ENCODE results near the gene C2CD4C. TPM values are rescaled to one million over a fixed set of nuclear protein-coding genes. Genes with fewer than 3 reads are reported as not detected.

C2CD4C gene
- total and polyA plus RNA-seq, 10 of the 15 experiments (the other 5 are each of a cell fraction or from before 2014, with no cell fraction given): not detected

DNA sequence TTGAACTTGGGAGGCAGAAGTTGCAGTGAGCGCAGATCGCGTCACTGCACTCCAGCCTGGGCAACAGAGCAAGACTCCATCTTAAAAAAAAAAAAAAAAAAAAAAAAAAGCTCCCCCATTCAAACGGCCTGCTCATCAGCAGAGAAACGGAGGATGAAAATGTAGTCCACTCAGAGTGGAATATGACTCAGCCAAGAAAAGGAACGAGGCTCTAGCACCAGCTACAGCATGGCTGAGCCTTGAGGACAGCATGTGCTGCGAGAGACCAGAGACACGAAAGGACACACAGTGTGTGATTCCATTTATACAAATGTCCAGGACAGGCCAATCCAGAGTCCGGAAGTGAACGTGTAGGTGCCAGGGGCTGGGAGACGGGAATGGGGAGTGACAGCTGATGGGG is 46.3 kb downstream of the C2CD4C start (continued):
- TF ChIP-seq, protein P1, sequence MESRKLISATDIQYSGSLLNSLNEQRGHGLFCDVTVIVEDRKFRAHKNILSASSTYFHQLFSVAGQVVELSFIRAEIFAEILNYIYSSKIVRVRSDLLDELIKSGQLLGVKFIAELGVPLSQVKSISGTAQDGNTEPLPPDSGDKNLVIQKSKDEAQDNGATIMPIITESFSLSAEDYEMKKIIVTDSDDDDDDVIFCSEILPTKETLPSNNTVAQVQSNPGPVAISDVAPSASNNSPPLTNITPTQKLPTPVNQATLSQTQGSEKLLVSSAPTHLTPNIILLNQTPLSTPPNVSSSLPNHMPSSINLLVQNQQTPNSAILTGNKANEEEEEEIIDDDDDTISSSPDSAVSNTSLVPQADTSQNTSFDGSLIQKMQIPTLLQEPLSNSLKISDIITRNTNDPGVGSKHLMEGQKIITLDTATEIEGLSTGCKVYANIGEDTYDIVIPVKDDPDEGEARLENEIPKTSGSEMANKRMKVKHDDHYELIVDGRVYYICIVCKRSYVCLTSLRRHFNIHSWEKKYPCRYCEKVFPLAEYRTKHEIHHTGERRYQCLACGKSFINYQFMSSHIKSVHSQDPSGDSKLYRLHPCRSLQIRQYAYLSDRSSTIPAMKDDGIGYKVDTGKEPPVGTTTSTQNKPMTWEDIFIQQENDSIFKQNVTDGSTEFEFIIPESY (IDR thresholded peaks at IDR 0.05): no peak
- TF ChIP-seq NFYB (IDR thresholded peaks at IDR 0.05; ENCODE audit: insufficient read depth, low read depth, low read length) (no peak), RFX5 (IDR thresholded peaks at IDR 0.05; ENCODE audit: low read depth, low read length) (no peak), ZSCAN29 (IDR thresholded peaks at IDR 0.05) (no peak), BACH1 (IDR thresholded peaks at IDR 0.05; ENCODE audit: borderline replicate concordance) (no peak), CEBPB (IDR thresholded peaks at IDR 0.05; ENCODE audit: borderline replicate concordance in 1 of 2, low read depth in 2 of 2, low read length in 2 of 2) (no peak)
- TF ChIP-seq, protein P2, sequence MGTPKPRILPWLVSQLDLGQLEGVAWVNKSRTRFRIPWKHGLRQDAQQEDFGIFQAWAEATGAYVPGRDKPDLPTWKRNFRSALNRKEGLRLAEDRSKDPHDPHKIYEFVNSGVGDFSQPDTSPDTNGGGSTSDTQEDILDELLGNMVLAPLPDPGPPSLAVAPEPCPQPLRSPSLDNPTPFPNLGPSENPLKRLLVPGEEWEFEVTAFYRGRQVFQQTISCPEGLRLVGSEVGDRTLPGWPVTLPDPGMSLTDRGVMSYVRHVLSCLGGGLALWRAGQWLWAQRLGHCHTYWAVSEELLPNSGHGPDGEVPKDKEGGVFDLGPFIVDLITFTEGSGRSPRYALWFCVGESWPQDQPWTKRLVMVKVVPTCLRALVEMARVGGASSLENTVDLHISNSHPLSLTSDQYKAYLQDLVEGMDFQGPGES (IDR thresholded peaks at IDR 0.05): no peak

- ChIA-PET CTCF (no interaction called here), POLR2A (no interaction called here), SMC1A (ENCODE audit: uncharacterized antibody, unreplicated experiment) (no interaction called here), RAD21 (ENCODE audit: unreplicated experiment) (no interaction called here)
- no peak overlapping the region for H3K9ac ChIP-seq (ENCODE audit: control insufficient read depth, insufficient read depth, low read length)
- DNase-seq (ENCODE audit: low read depth, low spot score): no peak
- no peak overlapping the region for H3K4me3 ChIP-seq
- no TSS peak for BruUV-seq (replicated peaks)
- no peaks in the 10 kb centered on the region for H3K79me2 ChIP-seq (ENCODE audit: control insufficient read depth, insufficient read depth, low read length)
- no peaks in the 10 kb centered on the region for H3K36me3 ChIP-seq (ENCODE audit: control insufficient read depth in 2 of 2, insufficient read depth in 2 of 2, low read length in 1 of 2)
- no peak overlapping the region for H2AFZ ChIP-seq (ENCODE audit: control insufficient read depth, low read depth, low read length)
- intact Hi-C loops (cut with micrococcal nuclease; ENCODE audit: unreplicated experiment): no loop called here
- 76% methylated on average over 11 of the region's 11 CpGs for WGBS (ENCODE audit: insufficient coverage, insufficient replicate concordance, low lambda C conversion rate, missing lambda C conversion rate)
- ATAC-seq: no peak
- no peak overlapping the region for H3K27ac ChIP-seq (ENCODE audit: control insufficient read depth, insufficient read depth)
- no peak for FAIRE-seq
- no peaks in the 10 kb centered on the region for H3K4me1 ChIP-seq (ENCODE audit: control insufficient read depth, insufficient read depth, low read length)
- H3K9me3 ChIP-seq (replicated peaks; ENCODE audit: control insufficient read depth, insufficient read depth, low read length): no peaks in the 10 kb centered on the region
- no peaks in the 10 kb centered on the region for H4K20me1 ChIP-seq (ENCODE audit: control insufficient read depth, insufficient read depth)
- no peaks in the 10 kb centered on the region for H3K27me3 ChIP-seq (replicated peaks in 1 of 2; ENCODE audit: control insufficient read depth in 2 of 2, insufficient read depth in 2 of 2, low read length in 1 of 2)
- in situ Hi-C loops (cut with MboI): no loop called here
- H3K4me2 ChIP-seq (ENCODE audit: control insufficient read depth, insufficient read depth): no peak overlapping the region
- TF ChIP-seq ATF3 (IDR thresholded peaks at IDR 0.05; ENCODE audit: borderline replicate concordance, extremely low read depth, low read depth, low read length) (no peak), CTCF (IDR thresholded peaks at IDR 0.05 in 2 of 3, conservative IDR thresholded peaks at IDR 0.05 in 1 of 3; ENCODE audit: control insufficient read depth in 2 of 3, extremely low read depth in 1 of 3, insufficient read depth in 1 of 3, low read depth in 3 of 3, low read length in 3 of 3) (no peak), STAT3 (IDR thresholded peaks at IDR 0.05; ENCODE audit: low read depth, low read length) (no peak), CHD4 (IDR thresholded peaks at IDR 0.05) (no peak), MEF2A (IDR thresholded peaks at IDR 0.05; ENCODE audit: insufficient read depth, low read depth, low read length) (no peak), SREBF1 (IDR thresholded peaks at IDR 0.05; ENCODE audit: low read length) (no peak), SREBF2 (IDR thresholded peaks at IDR 0.05; ENCODE audit: low read length) (no peak), SIN3A (IDR thresholded peaks at IDR 0.05; ENCODE audit: low read depth, low read length) (no peak), NRF1 (conservative IDR thresholded peaks at IDR 0.05; ENCODE audit: low read depth, low read length) (no peak), EP300 (IDR thresholded peaks at IDR 0.05; ENCODE audit: borderline replicate concordance in 1 of 2, control insufficient read depth in 1 of 2, low read depth in 2 of 2, low read length in 2 of 2) (no peak)
- TF ChIP-seq, protein P2 (IDR thresholded peaks at IDR 0.05): no peak
Measured at GRCh38 chr19:362154-362553, 46.8 kb downstream of the C2CD4C start.
